Kidney (tissue), 14 donors: ENCODE results near the gene NR2F2. TPM values are rescaled to one million over a fixed set of nuclear protein-coding genes. Genes with fewer than 3 reads are reported as not detected.

Source experiments
- DNase-seq, 5 donors: peaks; one replicate each; pipeline ENCODE4 v3.0.0-alpha.2; 2013 to 2020
- FAIRE-seq: peaks from 2 replicates; lab custom pipeline; 2012; peaks lifted over from hg19 to GRCh38; lab: Jason Lieb, UNC
- H3K27ac ChIP-seq, 2 donors: one replicate each; pipeline ENCODE4 v1.7.0; 2013; ENCODE audit warnings: low read depth in 2 of 2, low read length in 2 of 2, inconsistent platforms in 1 of 2
- H3K27me3 ChIP-seq: one replicate; pipeline ENCODE4 v1.7.1; 2013; ENCODE audit warnings: low read length, inconsistent platforms; ENCODE audit not compliant: control insufficient read depth, insufficient read depth
- H3K36me3 ChIP-seq, 3 donors: one replicate each; pipeline versions ENCODE4 v1.7.0 to v1.7.1; 2013; ENCODE audit warnings: low read length in 3 of 3, control low read depth in 1 of 3, inconsistent platforms in 1 of 3; ENCODE audit not compliant: insufficient read depth in 3 of 3, control insufficient read depth in 2 of 3
- H3K4me1 ChIP-seq, 3 donors: one replicate each; pipeline versions ENCODE4 v1.7.0 to v1.7.1; 2013; ENCODE audit warnings: low read length in 3 of 3, inconsistent platforms in 1 of 3, low read depth in 1 of 3; ENCODE audit not compliant: control insufficient read depth in 2 of 3, insufficient read depth in 2 of 3
- H3K4me3 ChIP-seq, 3 donors: one replicate each; pipeline versions ENCODE4 v1.7.0 to v1.8.1; 2013; ENCODE audit warnings: low read length in 3 of 3, control low read depth in 1 of 3, inconsistent platforms in 1 of 3
- H3K9ac ChIP-seq, 3 donors: one replicate each; pipeline versions ENCODE4 v1.7.0 to v1.7.1; 2013; ENCODE audit warnings: low read length in 3 of 3, control low read depth in 1 of 3, inconsistent platforms in 1 of 3
- H3K9me3 ChIP-seq, 3 donors: one replicate each; pipeline versions ENCODE4 v1.7.0 to v1.7.1; 2013; ENCODE audit warnings: low read length in 3 of 3, control low read depth in 1 of 3, inconsistent platforms in 1 of 3; ENCODE audit not compliant: control insufficient read depth in 2 of 3, insufficient read depth in 1 of 3
- CTCF ChIP-seq: IDR thresholded peaks from 3 replicates; pipeline ENCODE4 v1.5.1; 2012; ENCODE audit warnings: mild to moderate bottlenecking, moderate library complexity, borderline replicate concordance; ENCODE audit not compliant: insufficient read depth; ENCODE audit errors: extremely low read depth
- intact Hi-C: fragments of 100-400 bp; cut with DNase I; formaldehyde crosslinking; loops from one replicate; pipeline ENCODE4 v1.11.1; 2022
- polyA plus RNA-seq: library from polyadenylated mRNA; stranded (reverse); fragments of 350-450 nt; fragmentation: Illumina TruSeq; extraction: RNeasy Lipid Tissue Mini Kit (QIAGEN cat#74804); gene quantifications from one replicate; pipeline ENCODE4 v1.2.3, GENCODE V29; 2014; ENCODE audit warnings: low read depth, low replicate concordance; ENCODE audit not compliant: insufficient read depth
- total RNA-seq: library from RNA; stranded (reverse); fragmentation: NEBNext Ultra II Directional; extraction: Animal tissue kit (Norgen Biotek cat#: 25700); gene quantifications from one replicate; pipeline ENCODE4 v1.2.1, GENCODE V29; 2021
- donor health status: control.
- donor health status: control.
- donor health status: control.
- donor health status: control.
- donor health status: control.
- donor health status: DM: yes; HTN: yes; CAD: no.
- donor health status: Normal renal cell carcinoma (clear cell type).

NR2F2 gene
- total and polyA plus RNA-seq, 2 donors from 2014 or later: 42.5 to 191 TPM

GRCh38 chr15:96358821-96359615 lies 28.5 kb downstream of the NR2F2 start:
- Histone ChIP-seq H3K4me1 (peaks cover 0 to 3% (median 3%) of the 10 kb centered on the region in 3 donors), H3K9ac (peak overlapping the region in 1 of 3 donors; percentile 66), H3K27ac (peak overlapping the region; percentile 75 to 85), H3K27me3 (no peaks in the 10 kb centered on the region), H3K9me3 (no peaks in the 10 kb centered on the region), H3K36me3 (no peaks in the 10 kb centered on the region), H3K4me3 (peak overlapping the region in 2 of 3 donors; percentile 17 to 64)
- FAIRE-seq (no peak), DNase-seq (peak in 3 of 5 donors; percentile 29 to 69 (median 38))
- intact Hi-C loops: no loop called here
- no peak for TF ChIP-seq CTCF

DNA sequence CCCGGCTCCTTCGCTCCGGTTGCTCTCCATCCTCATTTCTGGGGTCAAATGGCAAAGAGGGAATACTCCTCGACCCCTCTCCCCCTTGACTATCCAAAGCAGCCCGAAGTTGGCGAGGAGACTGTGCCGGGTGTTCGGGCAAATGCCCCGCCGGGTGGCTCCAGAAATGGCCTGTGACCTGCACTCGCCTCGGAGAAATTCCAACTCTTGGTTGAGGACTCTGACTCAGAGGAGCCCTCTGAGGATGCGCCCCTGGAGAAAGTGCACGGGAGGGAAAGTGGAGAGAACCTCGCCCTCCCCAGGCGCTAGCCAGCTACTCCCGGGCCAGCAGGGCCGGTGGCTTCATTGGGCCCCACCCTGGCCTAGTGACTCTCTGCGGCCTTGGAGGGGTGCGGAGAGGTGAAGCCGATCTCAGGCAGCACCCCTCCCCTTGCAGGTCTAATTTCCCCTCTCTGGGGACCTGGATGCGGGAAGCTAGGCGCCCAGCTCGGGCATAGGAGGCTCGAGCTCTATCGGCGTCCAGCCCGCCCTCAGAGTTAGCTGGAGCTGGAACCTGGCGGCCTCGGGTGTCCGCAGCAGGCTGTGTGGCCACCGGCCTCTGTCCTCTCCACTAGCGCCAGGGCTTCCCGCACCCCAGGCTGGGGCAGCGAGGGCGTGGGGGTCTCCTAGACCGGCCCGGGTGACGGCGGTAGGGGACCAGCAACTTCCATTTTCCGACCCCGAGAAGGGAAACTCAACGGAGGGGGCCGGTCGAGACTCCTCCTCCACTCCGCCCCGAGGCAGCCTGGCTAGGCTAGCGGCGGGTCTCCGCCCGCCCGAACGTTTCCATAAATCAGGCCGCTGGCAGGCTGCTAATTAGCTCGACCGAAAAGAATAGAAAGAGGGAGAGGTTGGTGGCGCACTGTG lies 29.4 kb downstream of the NR2F2 start:
- DNase-seq (peak; percentile 93 to 95 (median 93)), FAIRE-seq (no peak)
- Histone ChIP-seq H3K9me3 (no peaks in the 10 kb centered on the region), H3K27me3 (no peaks in the 10 kb centered on the region), H3K4me3 (peak overlapping the region; percentile 33 to 64 (median 49)), H3K9ac (peak overlapping the region in 2 of 3 donors; percentile 46 to 66), H3K4me1 (peaks cover 0 to 3% (median under 1%) of the 10 kb centered on the region in 3 donors), H3K36me3 (no peaks in the 10 kb centered on the region), H3K27ac (peak overlapping the region; percentile 75 to 85)
- no peak for TF ChIP-seq CTCF
- intact Hi-C loops: no loop called here

- intact Hi-C loops: no loop called here
- Histone ChIP-seq H3K27me3 (no peaks in the 10 kb centered on the region), H3K9me3 (no peaks in the 10 kb centered on the region), H3K27ac (peak overlapping the region in 1 of 2 donors; percentile 71), H3K4me1 (no peaks in the 10 kb centered on the region), H3K36me3 (no peaks in the 10 kb centered on the region), H3K4me3 (peak overlapping the region in 2 of 3 donors; percentile 35 to 64), H3K9ac (peak overlapping the region in 2 of 3 donors; percentile 2 to 55)
- DNase-seq (peak; percentile 70 to 87 (median 84)), FAIRE-seq (no peak)
- no peak for TF ChIP-seq CTCF
Observed at GRCh38 chr15:96360581-96361308, 30.2 kb downstream of the NR2F2 start.
